HepG2 (cell line): ENCODE data around the gene ALG14. TPM values are rescaled to one million over a fixed set of nuclear protein-coding genes. Genes with fewer than 3 reads are reported as not detected.

Source experiments
- E2F1 ChIP-seq: sonication (generic); formaldehyde crosslinking; IDR thresholded peaks from 2 replicates; pipeline ENCODE4 v1.5.0; 2020; ENCODE audit warnings: missing genetic modification reagents
- FOXC1 ChIP-seq: sonication (generic); formaldehyde crosslinking; IDR thresholded peaks from 2 replicates; pipeline ENCODE4 v1.8.0; 2022; ENCODE audit warnings: mild to moderate bottlenecking, missing genetic modification reagents, borderline replicate concordance
- FOXK2 ChIP-seq: fragments of 450-650 bp; IDR thresholded peaks from 2 replicates; pipeline ENCODE4 v1.6.1; 2016
- HHEX ChIP-seq: IDR thresholded peaks from 2 replicates; pipeline ENCODE4 v1.6.1; 2016; ENCODE audit warnings: control low read depth
- HNF1B ChIP-seq: sonication (generic); formaldehyde crosslinking; IDR thresholded peaks from 2 replicates; pipeline ENCODE4 v1.5.1; 2020; ENCODE audit warnings: mild to moderate bottlenecking, moderate library complexity, missing genetic modification reagents
- HOMEZ ChIP-seq: IDR thresholded peaks from 2 replicates; pipeline ENCODE4 v1.6.1; 2016; ENCODE audit warnings: low read depth
- KLF16 ChIP-seq, 2 experiments: sonication (generic) in 1 of 2; formaldehyde crosslinking in 1 of 2; IDR thresholded peaks; 2 replicates each; pipeline versions ENCODE4 v1.6.1 to v1.8.0; 2016 to 2023; ENCODE audit warnings: missing genetic modification reagents in 2 of 2, missing compliant biosample characterization in 1 of 2
- KLF9 ChIP-seq: IDR thresholded peaks from 2 replicates; pipeline ENCODE4 v1.6.1; 2016; ENCODE audit warnings: low read depth
- KMT2B ChIP-seq: IDR thresholded peaks from 2 replicates; pipeline ENCODE4 v1.6.1; 2016; ENCODE audit warnings: missing genetic modification reagents, missing compliant biosample characterization
- PCBP2 ChIP-seq: fragments of 200-400 bp; formaldehyde crosslinking; optimal IDR thresholded peaks from 2 replicates; pipeline ENCODE3; 2018; ENCODE audit warnings: low read length, low read depth; ENCODE audit not compliant: poor library complexity, severe bottlenecking
- RORA ChIP-seq: sonication (generic); formaldehyde crosslinking; IDR thresholded peaks from 2 replicates; pipeline ENCODE4 v1.5.0; 2020; ENCODE audit warnings: mild to moderate bottlenecking, missing genetic modification reagents, moderate library complexity
- SAP130 ChIP-seq: IDR thresholded peaks from 2 replicates; pipeline ENCODE4 v1.6.1; 2016; ENCODE audit warnings: low read depth
- SOX13 ChIP-seq, 3 experiments: fragments of 450-650 bp in 1 of 3; sonication (generic) in 1 of 3; formaldehyde crosslinking in 1 of 3; IDR thresholded peaks in 2 of 3; conservative IDR thresholded peaks in 1 of 3; 2 replicates each; pipeline versions ENCODE4 v1.5.0 to v1.6.1; 2016 to 2020; ENCODE audit warnings: antibody characterized with exemption in 1 of 3, mild to moderate bottlenecking in 1 of 3, missing compliant biosample characterization in 1 of 3, missing genetic modification reagents in 1 of 3, moderate library complexity in 1 of 3
- ZBTB46 ChIP-seq: sonication (generic); formaldehyde crosslinking; IDR thresholded peaks from 2 replicates; pipeline ENCODE4 v1.4.0; 2020; ENCODE audit warnings: mild to moderate bottlenecking, missing genetic modification reagents, borderline replicate concordance
- ZMYM4 ChIP-seq: sonication (generic); formaldehyde crosslinking; IDR thresholded peaks from 2 replicates; pipeline ENCODE4 v1.8.1; 2023; ENCODE audit warnings: mild to moderate bottlenecking, missing genetic modification reagents
- ZNF275 ChIP-seq: sonication (generic); formaldehyde crosslinking; IDR thresholded peaks from 2 replicates; pipeline ENCODE4 v1.8.0; 2022; ENCODE audit warnings: missing genetic modification reagents, mild to moderate bottlenecking, inconsistent platforms, borderline replicate concordance
- ZNF432 ChIP-seq: sonication (generic); formaldehyde crosslinking; IDR thresholded peaks from 2 replicates; pipeline ENCODE4 v1.5.0; 2020; ENCODE audit warnings: missing genetic modification reagents, mild to moderate bottlenecking, borderline replicate concordance
- ZNF451 ChIP-seq: sonication (generic); formaldehyde crosslinking; IDR thresholded peaks from 2 replicates; pipeline ENCODE4 v1.5.0; 2020; ENCODE audit warnings: mild to moderate bottlenecking, missing genetic modification reagents
- ZNF549 ChIP-seq: sonication (generic); formaldehyde crosslinking; IDR thresholded peaks from 2 replicates; pipeline ENCODE4 v1.5.0; 2020; ENCODE audit warnings: missing genetic modification reagents
- ZNF557 ChIP-seq: sonication (generic); formaldehyde crosslinking; IDR thresholded peaks from 2 replicates; pipeline ENCODE4 v1.4.0; 2020; ENCODE audit warnings: missing genetic modification reagents
- ZNF709 ChIP-seq: sonication (generic); formaldehyde crosslinking; IDR thresholded peaks from 2 replicates; pipeline ENCODE4 v1.5.0; 2020; ENCODE audit warnings: mild to moderate bottlenecking, missing genetic modification reagents
- polyA plus RNA-seq, 8 experiments: library from polyadenylated mRNA; depleted of rRNA in 3 of 8; stranded (reverse) in 7 of 8; unstranded in 1 of 8; fragments of >200 nt; fragmentation: Illumina TruSeq in 4 of 8; extraction: Trizol in 4 of 8; gene quantifications; 2 replicates each; pipeline versions ENCODE4 v1.2.1 to v1.2.3, GENCODE V29; 2011 to 2016; ENCODE audit warnings: low read depth in 4 of 8, missing spikeins in 1 of 8, mixed read lengths in 1 of 8; ENCODE audit not compliant: insufficient read depth in 1 of 8
- total RNA-seq, 5 experiments: library from RNA; depleted of rRNA; stranded (reverse); fragments of >200 nt; fragmentation: Illumina TruSeq; extraction: Trizol; gene quantifications; 2 replicates each; pipeline ENCODE4 v1.2.3, GENCODE V29; 2016; ENCODE audit warnings: low read depth in 1 of 5

Gene ALG14
- total and polyA plus RNA-seq, 2 of the 13 experiments (the other 11 are each of a cell fraction or from before 2014, with no cell fraction given), result 4.5 to 12.7 TPM

GRCh38 chr1:95043141-95043980, 29.4 kb downstream of the ALG14 start (continued):
- peak; percentile 24; the same call in 1 of the 2 replicates for TF ChIP-seq HOMEZ
- TF ChIP-seq ZNF275 (CRISPR knock-in tag), result no peak
- TF ChIP-seq ZNF451 (CRISPR knock-in tag), result no peak
- TF ChIP-seq PCBP2, result peak; percentile 87
- TF ChIP-seq ZNF549 (CRISPR knock-in tag), result no peak
- no peak for TF ChIP-seq ZNF557 (CRISPR knock-in tag)
- TF ChIP-seq ZBTB46 (CRISPR knock-in tag), result no peak
- TF ChIP-seq KMT2B (CRISPR knock-in tag), result 0 out of 2 replicates have a peak, but pooled peaks have one; percentile 23
- no peak for TF ChIP-seq FOXC1 (CRISPR knock-in tag)
- TF ChIP-seq KLF16 (CRISPR knock-in tag; IDR thresholded peaks at IDR 0.05), result peak in 1 of 2 experiments; percentile 60; a peak in 1 of 4 replicates
- no peak for TF ChIP-seq SOX13 (IDR thresholded peaks at IDR 0.05)
- TF ChIP-seq SOX13 (CRISPR knock-in tag; conservative IDR thresholded peaks at IDR 0.05 in 1 of 2, IDR thresholded peaks at IDR 0.05 in 1 of 2), result no peak
- no peak for TF ChIP-seq KLF9 (CRISPR knock-in tag)
- TF ChIP-seq ZNF709 (CRISPR knock-in tag), result no peak
- no peak for TF ChIP-seq FOXK2
- TF ChIP-seq ZNF432 (CRISPR knock-in tag), result no peak
- peak; percentile 40; the same call in 1 of the 2 replicates for TF ChIP-seq SAP130
- peak; percentile 41; the same call in 1 of the 2 replicates for TF ChIP-seq HNF1B
- TF ChIP-seq RORA (CRISPR knock-in tag), result no peak
- no peak for TF ChIP-seq E2F1 (CRISPR knock-in tag)
- TF ChIP-seq HHEX (CRISPR knock-in tag), result no peak
- TF ChIP-seq ZMYM4 (CRISPR knock-in tag), result peak; percentile 60; the same call in 1 of the 2 replicates
